Measurements from ENCODE around the gene BHLHE41.

DNA sequence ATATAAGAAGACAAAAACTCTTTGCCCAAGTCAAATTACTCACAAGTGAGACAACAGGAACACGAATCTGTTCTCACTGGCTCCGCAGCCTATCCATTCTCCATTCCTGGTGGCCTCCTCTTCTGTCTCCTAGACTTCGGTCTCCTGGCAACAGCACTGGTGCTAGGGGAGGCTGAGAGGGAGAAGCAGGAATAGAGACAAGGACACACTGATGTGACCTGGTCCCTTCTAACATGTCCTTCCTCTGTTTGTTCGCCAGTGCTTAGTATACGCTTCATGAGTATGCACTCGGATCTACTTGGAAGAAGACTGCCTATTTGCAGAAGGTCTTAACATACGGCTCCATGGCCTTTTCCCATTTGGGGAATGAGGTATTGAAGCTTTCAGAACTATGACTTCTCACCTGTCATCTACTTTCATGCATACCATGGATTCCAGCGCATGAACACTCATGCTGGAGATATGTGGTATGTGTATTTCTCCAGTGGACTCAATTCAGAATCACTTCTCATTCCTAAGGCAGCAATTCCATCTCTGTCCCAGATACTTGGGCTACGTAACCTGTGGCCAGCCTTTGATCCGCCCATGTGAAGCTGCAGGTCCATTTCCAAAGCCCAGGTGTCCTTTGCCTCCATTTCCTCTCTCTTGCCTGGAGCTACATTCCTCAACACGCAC, 33.9 kb downstream of the BHLHE41 start:
- TF ChIP-seq, protein P1, sequence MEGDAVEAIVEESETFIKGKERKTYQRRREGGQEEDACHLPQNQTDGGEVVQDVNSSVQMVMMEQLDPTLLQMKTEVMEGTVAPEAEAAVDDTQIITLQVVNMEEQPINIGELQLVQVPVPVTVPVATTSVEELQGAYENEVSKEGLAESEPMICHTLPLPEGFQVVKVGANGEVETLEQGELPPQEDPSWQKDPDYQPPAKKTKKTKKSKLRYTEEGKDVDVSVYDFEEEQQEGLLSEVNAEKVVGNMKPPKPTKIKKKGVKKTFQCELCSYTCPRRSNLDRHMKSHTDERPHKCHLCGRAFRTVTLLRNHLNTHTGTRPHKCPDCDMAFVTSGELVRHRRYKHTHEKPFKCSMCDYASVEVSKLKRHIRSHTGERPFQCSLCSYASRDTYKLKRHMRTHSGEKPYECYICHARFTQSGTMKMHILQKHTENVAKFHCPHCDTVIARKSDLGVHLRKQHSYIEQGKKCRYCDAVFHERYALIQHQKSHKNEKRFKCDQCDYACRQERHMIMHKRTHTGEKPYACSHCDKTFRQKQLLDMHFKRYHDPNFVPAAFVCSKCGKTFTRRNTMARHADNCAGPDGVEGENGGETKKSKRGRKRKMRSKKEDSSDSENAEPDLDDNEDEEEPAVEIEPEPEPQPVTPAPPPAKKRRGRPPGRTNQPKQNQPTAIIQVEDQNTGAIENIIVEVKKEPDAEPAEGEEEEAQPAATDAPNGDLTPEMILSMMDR (IDR thresholded peaks at IDR 0.05; ENCODE audit: borderline replicate concordance, extremely low read depth, low read length, poor library complexity, severe bottlenecking) = no peak
- no peak for TF ChIP-seq EZH2 (IDR thresholded peaks at IDR 0.05; ENCODE audit: borderline replicate concordance, low read depth, low read length, severe bottlenecking)
